ENCODE results near the gene TVP23B. TPM values are rescaled to one million over a fixed set of nuclear protein-coding genes. Genes with fewer than 3 reads are reported as not detected.
A peak's percentile ranks its signal among the peaks of the same experiment; 100 is the strongest.
"Not testable (repeated sequence)": the region's sequence is repeated elsewhere in the genome, so short reads cannot be mapped to it uniquely, and the experiment has no call there.

TVP23B gene
- total and polyA plus RNA-seq, 2 of the 13 experiments (the other 11 are each of a cell fraction or from before 2014, with no cell fraction given): 45.1 to 66.5 TPM

- TF ChIP-seq PAXIP1 (CRISPR knock-in tag; conservative IDR thresholded peaks at IDR 0.05) (0 out of 2 replicates have a peak, but pooled peaks have one; percentile 26), HNF4A (CRISPR knock-in tag; IDR thresholded peaks at IDR 0.05) (peak; percentile 35; the same call in 1 of the 2 replicates), NCOA2 (CRISPR knock-in tag; IDR thresholded peaks at IDR 0.05) (peak; percentile 49; the same call in 1 of the 2 replicates), THAP11 (CRISPR knock-in tag; IDR thresholded peaks at IDR 0.05) (0 out of 2 replicates have a peak, but pooled peaks have one; percentile 10)
These were observed 23.5 kb upstream of the TVP23B start (continued) for GRCh38 chr17:18757368-18758044.

- H3K27ac ChIP-seq (ENCODE audit: extremely low read length, insufficient read depth, low read length); H3K4me3 ChIP-seq (replicated peaks in 1 of 3; ENCODE audit: insufficient read depth in 1 of 3, low read depth in 2 of 3, low read length in 3 of 3); POLR2A ChIA-PET; H2AFZ ChIP-seq (ENCODE audit: low read length); FAIRE-seq; H3K4me2 ChIP-seq (ENCODE audit: low read depth, low read length); CTCF ChIA-PET (ENCODE audit: low intra/inter-chr PET ratio, low total read pairs); BruUV-seq (replicated peaks); H3K9me3 ChIP-seq (ENCODE audit: low read length); H3K9ac ChIP-seq (ENCODE audit: insufficient read depth, low read depth, low read length); H3K27me3 ChIP-seq (ENCODE audit: control insufficient read depth in 1 of 2, insufficient read depth in 2 of 2, low read length in 2 of 2); H4K20me1 ChIP-seq (ENCODE audit: insufficient read depth, low read length); in situ Hi-C loops (cut with HindIII; ENCODE audit: extremely low pct_ligation_motif_present, low pct_unique_long_range_greater_than_20kb); intact Hi-C loops (cut with micrococcal nuclease; ENCODE audit: unreplicated experiment); H3K79me2 ChIP-seq (ENCODE audit: insufficient read depth, low read length); DNase-seq (ENCODE audit: low spot score); H3K36me3 ChIP-seq (replicated peaks in 1 of 2; ENCODE audit: control insufficient read depth in 1 of 2, insufficient read depth in 2 of 2, low read length in 2 of 2): not testable (repeated sequence)
- no CpG with 5 or more reads among the region's 6 CpGs for WGBS (ENCODE audit: low lambda C conversion rate)
- H3K4me1 ChIP-seq (ENCODE audit: insufficient read depth, low read length): peaks cover 13% of the 10 kb centered on the region
- peak; percentile 48 for ATAC-seq
These were observed 22.6 kb upstream of the TVP23B start for GRCh38 chr17:18758344-18758743.

- H3K79me2 ChIP-seq (ENCODE audit: insufficient read depth, low read length); H2AFZ ChIP-seq (ENCODE audit: low read length); DNase-seq (ENCODE audit: low spot score); intact Hi-C loops (cut with micrococcal nuclease; ENCODE audit: unreplicated experiment); FAIRE-seq; in situ Hi-C loops (cut with HindIII; ENCODE audit: extremely low pct_ligation_motif_present, low pct_unique_long_range_greater_than_20kb); H3K36me3 ChIP-seq (replicated peaks in 1 of 2; ENCODE audit: control insufficient read depth in 1 of 2, insufficient read depth in 2 of 2, low read length in 2 of 2); POLR2A ChIA-PET; CTCF ChIA-PET (ENCODE audit: low intra/inter-chr PET ratio, low total read pairs); H4K20me1 ChIP-seq (ENCODE audit: insufficient read depth, low read length); H3K27me3 ChIP-seq (ENCODE audit: control insufficient read depth in 1 of 2, insufficient read depth in 2 of 2, low read length in 2 of 2); BruUV-seq (replicated peaks); H3K4me2 ChIP-seq (ENCODE audit: low read depth, low read length); H3K9ac ChIP-seq (ENCODE audit: insufficient read depth, low read depth, low read length); H3K27ac ChIP-seq (ENCODE audit: extremely low read length, insufficient read depth, low read length); H3K4me3 ChIP-seq (replicated peaks in 1 of 3; ENCODE audit: insufficient read depth in 1 of 3, low read depth in 2 of 3, low read length in 3 of 3); ATAC-seq; H3K9me3 ChIP-seq (ENCODE audit: low read length): not testable (repeated sequence)
- peaks cover 13% of the 10 kb centered on the region for H3K4me1 ChIP-seq (ENCODE audit: insufficient read depth, low read length)
- 64% methylated on average over 6 of the region's 6 CpGs for WGBS (ENCODE audit: low lambda C conversion rate)
These were observed 20.8 kb upstream of the TVP23B start for GRCh38 chr17:18760221-18760620.

- in situ Hi-C loops (cut with HindIII; ENCODE audit: extremely low pct_ligation_motif_present, low pct_unique_long_range_greater_than_20kb); H3K4me1 ChIP-seq (ENCODE audit: insufficient read depth, low read length); BruUV-seq (replicated peaks); FAIRE-seq; ATAC-seq; H3K79me2 ChIP-seq (ENCODE audit: insufficient read depth, low read length); CTCF ChIA-PET (ENCODE audit: low intra/inter-chr PET ratio, low total read pairs); DNase-seq (ENCODE audit: low spot score); POLR2A ChIA-PET; H3K4me2 ChIP-seq (ENCODE audit: low read depth, low read length); intact Hi-C loops (cut with micrococcal nuclease; ENCODE audit: unreplicated experiment); H3K9me3 ChIP-seq (ENCODE audit: low read length); H3K27ac ChIP-seq (ENCODE audit: extremely low read length, insufficient read depth, low read length); H3K36me3 ChIP-seq (replicated peaks in 1 of 2; ENCODE audit: control insufficient read depth in 1 of 2, insufficient read depth in 2 of 2, low read length in 2 of 2); H3K4me3 ChIP-seq (replicated peaks in 1 of 3; ENCODE audit: insufficient read depth in 1 of 3, low read depth in 2 of 3, low read length in 3 of 3); H3K9ac ChIP-seq (ENCODE audit: insufficient read depth, low read depth, low read length); H2AFZ ChIP-seq (ENCODE audit: low read length); H4K20me1 ChIP-seq (ENCODE audit: insufficient read depth, low read length): not testable (repeated sequence)
- peaks cover 0 to 10% of the 10 kb centered on the region in 2 experiments; a peak in 2 of 5 replicates for H3K27me3 ChIP-seq (ENCODE audit: control insufficient read depth in 1 of 2, insufficient read depth in 2 of 2, low read length in 2 of 2)
- WGBS (ENCODE audit: low lambda C conversion rate): 100% methylated on average over 1 of the region's 4 CpGs
These were observed 10.4 kb upstream of the TVP23B start for GRCh38 chr17:18770572-18770971.
